Neutrophil (primary cell): ENCODE data around the gene KLHL29.

ENCODE experiments used
- H3K27ac ChIP-seq: fragments of 200-600 bp; sonication (generic); 2 replicates; pipeline ENCODE4 v1.5.1; 2016; ENCODE audit warnings: mild to moderate bottlenecking, moderate library complexity
- H3K27me3 ChIP-seq: fragments of 200-600 bp; sonication (generic); 2 replicates; pipeline ENCODE4 v1.6.0; 2016; ENCODE audit warnings: mild to moderate bottlenecking
- H3K36me3 ChIP-seq: fragments of 200-600 bp; sonication (generic); 2 replicates; pipeline ENCODE4 v1.5.1; 2017
- H3K4me1 ChIP-seq, 2 experiments: fragments of 200-600 bp in 1 of 2; sonication (generic) in 1 of 2; 1 replicate in 1 of 2; 2 replicates in 1 of 2; pipeline versions ENCODE4 v1.5.1 to v1.6.1; 2013 to 2016; ENCODE audit warnings: low read depth in 1 of 2, low read length in 1 of 2, mild to moderate bottlenecking in 1 of 2, moderate library complexity in 1 of 2; ENCODE audit not compliant: control insufficient read depth in 1 of 2, insufficient read depth in 1 of 2
- H3K4me3 ChIP-seq, 2 experiments: fragments of 200-600 bp in 1 of 2; sonication (generic) in 1 of 2; 1 replicate in 1 of 2; 2 replicates in 1 of 2; pipeline ENCODE4 v1.5.1; 2013 to 2016; ENCODE audit warnings: low read depth in 1 of 2, low read length in 1 of 2, mild to moderate bottlenecking in 1 of 2, moderate library complexity in 1 of 2
- H3K9me3 ChIP-seq: fragments of 200-600 bp; sonication (generic); 2 replicates; pipeline ENCODE4 v1.5.1; 2016
- CTCF ChIP-seq: fragments of 200-600 bp; sonication (generic); IDR thresholded peaks from 2 replicates; pipeline ENCODE4 v1.5.1; 2016; ENCODE audit warnings: antibody characterized with exemption

The KLHL29 gene

GRCh38 chr2:23427350-23427749, 42.4 kb downstream of the KLHL29 start:
- H3K36me3 ChIP-seq = no peaks in the 10 kb centered on the region
- TF ChIP-seq CTCF = no peak
- H3K4me1 ChIP-seq = no peaks in the 10 kb centered on the region
- peaks cover 13% of the 10 kb centered on the region for H3K27me3 ChIP-seq
- H3K4me3 ChIP-seq = no peak overlapping the region
- H3K27ac ChIP-seq = no peak overlapping the region
- no peaks in the 10 kb centered on the region for H3K9me3 ChIP-seq

- H3K9me3 ChIP-seq = no peaks in the 10 kb centered on the region
- no peak overlapping the region for H3K4me3 ChIP-seq
- TF ChIP-seq CTCF = no peak
- peaks cover 13% of the 10 kb centered on the region for H3K27me3 ChIP-seq
- no peak overlapping the region for H3K27ac ChIP-seq
- H3K4me1 ChIP-seq = no peaks in the 10 kb centered on the region
- H3K36me3 ChIP-seq = no peaks in the 10 kb centered on the region
These were observed 43.0 kb downstream of the KLHL29 start for GRCh38 chr2:23427976-23428375.

GRCh38 chr2:23429036-23429435, 44.1 kb downstream of the KLHL29 start:
- peaks cover 13% of the 10 kb centered on the region for H3K27me3 ChIP-seq
- H3K27ac ChIP-seq = no peak overlapping the region
- H3K4me3 ChIP-seq = no peak overlapping the region
- H3K9me3 ChIP-seq = no peaks in the 10 kb centered on the region
- no peak for TF ChIP-seq CTCF
- H3K4me1 ChIP-seq = no peaks in the 10 kb centered on the region
- no peaks in the 10 kb centered on the region for H3K36me3 ChIP-seq

GRCh38 chr2:23430263-23430662, 45.3 kb downstream of the KLHL29 start:
- no peak for TF ChIP-seq CTCF

GRCh38 chr2:23432531-23432930, 47.6 kb downstream of the KLHL29 start:
- Histone ChIP-seq H3K4me3 (no peak overlapping the region), H3K36me3 (no peaks in the 10 kb centered on the region), H3K27ac (no peak overlapping the region), H3K27me3 (peaks cover 24% of the 10 kb centered on the region), H3K9me3 (no peaks in the 10 kb centered on the region), H3K4me1 (no peaks in the 10 kb centered on the region)
- no peak for TF ChIP-seq CTCF

More at GRCh38 chr2:23430263-23430662, 45.3 kb downstream of the KLHL29 start:
- H3K27me3 ChIP-seq = peaks cover 17% of the 10 kb centered on the region
- no peaks in the 10 kb centered on the region for H3K9me3 ChIP-seq
- H3K4me1 ChIP-seq = no peaks in the 10 kb centered on the region
- H3K4me3 ChIP-seq = no peak overlapping the region
- H3K36me3 ChIP-seq = no peaks in the 10 kb centered on the region
- H3K27ac ChIP-seq = no peak overlapping the region

- Histone ChIP-seq H3K9me3 (no peaks in the 10 kb centered on the region), H3K27me3 (peaks cover 24% of the 10 kb centered on the region), H3K36me3 (no peaks in the 10 kb centered on the region), H3K4me1 (no peaks in the 10 kb centered on the region), H3K4me3 (no peak overlapping the region), H3K27ac (no peak overlapping the region)
- no peak for TF ChIP-seq CTCF
These were observed 48.3 kb downstream of the KLHL29 start for GRCh38 chr2:23433282-23433681.
